ENCODE data around the gene LPO.
A peak's percentile ranks its signal among the peaks of the same experiment; 100 is the strongest.

Gene LPO

GRCh38 chr17:58238147-58238634 is at the start of gene LPO:
TSS of gene LPO (plus strand) at chr17:58238584. CDS start at chr17:58242980, 4,396 bp downstream.
- DNase-seq = no peak

GRCh38 chr17:58189436-58190146 is 48.8 kb upstream of the LPO start:
- peak in 1 of 2 experiments; percentile 58 for DNase-seq

- DNase-seq = no peak
Observed at GRCh38 chr17:58191241-58191896, 47.0 kb upstream of the LPO start.

GRCh38 chr17:58192612-58193011 is 45.8 kb upstream of the LPO start, which contains the start of gene EPX:
TSS of gene EPX (plus strand) at chr17:58192726. CDS start at chr17:58192847, 121 bp downstream.
- DNase-seq = no peak

GRCh38 chr17:58193641-58194255 is 44.6 kb upstream of the LPO start:
- DNase-seq = no peak

- no peak for DNase-seq
Observed at GRCh38 chr17:58195518-58196123, 42.8 kb upstream of the LPO start.

GRCh38 chr17:58196610-58197009 is 41.8 kb upstream of the LPO start:
- DNase-seq = no peak

GRCh38 chr17:58200024-58200633 is 38.3 kb upstream of the LPO start:
- DNase-seq = peak; percentile 27 to 68

GRCh38 chr17:58202859-58203258 is 35.5 kb upstream of the LPO start:
- no peak for DNase-seq

GRCh38 chr17:58204796-58205195 is 33.6 kb upstream of the LPO start:
- no peak for DNase-seq

- no peak for DNase-seq
Observed at GRCh38 chr17:58205936-58206335, 32.4 kb upstream of the LPO start.

- peak in 1 of 2 experiments; percentile 53 for DNase-seq
Observed at GRCh38 chr17:58207451-58207850, 30.9 kb upstream of the LPO start.

- no peak for DNase-seq
Observed at GRCh38 chr17:58208344-58208743, 30.0 kb upstream of the LPO start.

- no peak for DNase-seq
Observed at GRCh38 chr17:58210922-58211321, 27.5 kb upstream of the LPO start.

GRCh38 chr17:58215685-58216084 is 22.7 kb upstream of the LPO start:
- peak in 1 of 2 experiments; percentile 7 for DNase-seq

GRCh38 chr17:58217766-58218165 is 20.6 kb upstream of the LPO start:
- no peak for DNase-seq

- peak; percentile 83 to 95 for DNase-seq
Observed at GRCh38 chr17:58219007-58219788, 19.2 kb upstream of the LPO start, which contains the start of gene MKS1. TSS of gene MKS1 (minus strand) at chr17:58219255. CDS start at chr17:58219230, 25 bp downstream.

- no peak for DNase-seq
Observed at GRCh38 chr17:58219789-58220183, 18.6 kb upstream of the LPO start.

- DNase-seq = no peak
Observed at GRCh38 chr17:58224315-58224714, 14.1 kb upstream of the LPO start.

- no peak for DNase-seq
Observed at GRCh38 chr17:58227733-58228132, 10.7 kb upstream of the LPO start.

- DNase-seq = no peak
Observed at GRCh38 chr17:58228679-58229078, 9.7 kb upstream of the LPO start.

- no peak for DNase-seq
Observed at GRCh38 chr17:58229384-58229783, 9.0 kb upstream of the LPO start.

Data from NCI-H446 (cell line).